ENCODE data around the gene TMPRSS7.

Gene TMPRSS7

GRCh38 chr3:112101916-112102315, 67.4 kb downstream of the TMPRSS7 start:
- peak; percentile 50 for DNase-seq (ENCODE audit: low spot score)

- DNase-seq (ENCODE audit: low spot score) = no peak
Observed at GRCh38 chr3:112104774-112105173, 70.2 kb downstream of the TMPRSS7 start.

GRCh38 chr3:112109322-112109721, 74.8 kb downstream of the TMPRSS7 start:
- no peak for DNase-seq (ENCODE audit: low spot score)

GRCh38 chr3:112111785-112112402, 77.4 kb downstream of the TMPRSS7 start:
- DNase-seq (ENCODE audit: low spot score) = peak; percentile 77

- DNase-seq (ENCODE audit: low spot score) = no peak
Observed at GRCh38 chr3:112114576-112115160, 80.1 kb downstream of the TMPRSS7 start.

- no peak for DNase-seq (ENCODE audit: low spot score)
Observed at GRCh38 chr3:112115161-112115739, 80.7 kb downstream of the TMPRSS7 start.

GRCh38 chr3:112115806-112116383, 81.4 kb downstream of the TMPRSS7 start:
- no peak for DNase-seq (ENCODE audit: low spot score)

- DNase-seq (ENCODE audit: low spot score) = no peak
Observed at GRCh38 chr3:112116748-112117186, 82.2 kb downstream of the TMPRSS7 start.

GRCh38 chr3:112117415-112117814, 82.9 kb downstream of the TMPRSS7 start:
- DNase-seq (ENCODE audit: low spot score) = no peak

GRCh38 chr3:112117841-112118571, 83.5 kb downstream of the TMPRSS7 start:
- no peak for DNase-seq (ENCODE audit: low spot score)

GRCh38 chr3:112119962-112120836, 85.7 kb downstream of the TMPRSS7 start:
- DNase-seq (ENCODE audit: low spot score) = no peak

- no peak for DNase-seq (ENCODE audit: low spot score)
Observed at GRCh38 chr3:112121577-112122547, 87.3 kb downstream of the TMPRSS7 start.

GRCh38 chr3:112122870-112123269, 88.3 kb downstream of the TMPRSS7 start:
- DNase-seq (ENCODE audit: low spot score) = no peak

GRCh38 chr3:112123548-112123947, 89.0 kb downstream of the TMPRSS7 start:
- DNase-seq (ENCODE audit: low spot score) = no peak

GRCh38 chr3:112124907-112125607, 90.5 kb downstream of the TMPRSS7 start:
- DNase-seq (ENCODE audit: low spot score) = no peak

GRCh38 chr3:112126511-112126911, 92.0 kb downstream of the TMPRSS7 start:
- DNase-seq (ENCODE audit: low spot score) = no peak

GRCh38 chr3:112127522-112128494, 93.3 kb downstream of the TMPRSS7 start:
- DNase-seq (ENCODE audit: low spot score) = no peak

Data from GM03348 (cell line).